Natural killer cell (primary cell): Measurements from ENCODE around the gene TWIST2. TPM values are rescaled to one million over a fixed set of nuclear protein-coding genes. Genes with fewer than 3 reads are reported as not detected.

Experiments
- ATAC-seq, 3 donors: fragments of 150-1000 bp in 2 of 3; fragments of 200-7000 bp in 1 of 3; cut with Tn5 transposase; 1 replicate in 1 of 3; 2 replicates in 2 of 3; pipeline ENCODE4 v1.10.0; 2021; ENCODE audit warnings: mild to moderate bottlenecking in 2 of 3, moderate library complexity in 2 of 3
- DNase-seq, 2 donors: peaks; one replicate each; pipeline versions ENCODE4 v3.0.0 to v3.0.0-alpha.2; 2013 to 2021; ENCODE audit warnings: mixed read lengths in 1 of 2
- H3K27ac ChIP-seq: one replicate; pipeline ENCODE4 v1.5.1; 2013; ENCODE audit warnings: mild to moderate bottlenecking, low read length
- H3K27me3 ChIP-seq: one replicate; pipeline ENCODE4 v1.6.1; 2013; ENCODE audit warnings: low read length; ENCODE audit not compliant: control insufficient read depth, insufficient read depth
- H3K36me3 ChIP-seq: one replicate; pipeline ENCODE4 v1.6.1; 2013; ENCODE audit warnings: low read length; ENCODE audit not compliant: control insufficient read depth, insufficient read depth
- H3K4me1 ChIP-seq: one replicate; pipeline ENCODE4 v1.6.1; 2013; ENCODE audit warnings: low read length; ENCODE audit not compliant: control insufficient read depth, insufficient read depth
- H3K4me3 ChIP-seq: one replicate; pipeline ENCODE4 v1.5.1; 2013; ENCODE audit warnings: low read length
- H3K9me3 ChIP-seq: one replicate; pipeline ENCODE4 v1.6.1; 2013; ENCODE audit warnings: low read length; ENCODE audit not compliant: control insufficient read depth, insufficient read depth
- H3K27ac Mint-ChIP-seq, 2 donors: one replicate each; pipeline ENCODE4 v1.8.0; 2022; ENCODE audit warnings: mild to moderate bottlenecking in 2 of 2, mixed read lengths in 2 of 2, moderate library complexity in 1 of 2
- H3K27me3 Mint-ChIP-seq, 2 donors: one replicate each; pipeline ENCODE4 v1.8.0; 2022; ENCODE audit warnings: low read depth in 2 of 2, mixed read lengths in 2 of 2
- H3K36me3 Mint-ChIP-seq: one replicate; pipeline ENCODE4 v1.8.0; 2022; ENCODE audit warnings: mixed read lengths
- H3K4me1 Mint-ChIP-seq, 2 donors: one replicate each; pipeline ENCODE4 v1.8.0; 2022; ENCODE audit warnings: mixed read lengths in 2 of 2
- H3K4me3 Mint-ChIP-seq: one replicate; pipeline ENCODE4 v1.8.0; 2022; ENCODE audit warnings: mild to moderate bottlenecking, moderate library complexity, mixed read lengths
- H3K9me3 Mint-ChIP-seq, 2 donors: one replicate each; pipeline ENCODE4 v1.8.0; 2022; ENCODE audit warnings: mixed read lengths in 2 of 2
- WGBS: methylation state at CpG from one replicate; pipeline ENCODE4 v1.1.7; 2013; ENCODE audit warnings: missing lambda C conversion rate; ENCODE audit not compliant: insufficient coverage; 5-methylcytosine and 5-hydroxymethylcytosine counted together
- intact Hi-C: fragments of 100-400 bp; cut with micrococcal nuclease; formaldehyde crosslinking; loops from one replicate; pipeline ENCODE4 v1.14.2; 2022
- total RNA-seq, 4 donors: library from RNA; stranded (reverse); fragments of 120-200 nt in 1 of 4; gene quantifications; one replicate each; pipeline versions ENCODE4 v1.2.3 to v1.2.4, GENCODE V29; 2013 to 2022
- TF ChIP-seq, protein P1 (sequence below): fragments of 200-600 bp; IDR thresholded peaks from one replicate; pipeline ENCODE4 v1.8.0; 2022; ENCODE audit warnings: antibody characterized with exemption

TWIST2 gene
- total RNA-seq, 3 donors from 2014 or later (not counting 1 experiment from before 2014, with no cell fraction given), result not detected

DNA sequence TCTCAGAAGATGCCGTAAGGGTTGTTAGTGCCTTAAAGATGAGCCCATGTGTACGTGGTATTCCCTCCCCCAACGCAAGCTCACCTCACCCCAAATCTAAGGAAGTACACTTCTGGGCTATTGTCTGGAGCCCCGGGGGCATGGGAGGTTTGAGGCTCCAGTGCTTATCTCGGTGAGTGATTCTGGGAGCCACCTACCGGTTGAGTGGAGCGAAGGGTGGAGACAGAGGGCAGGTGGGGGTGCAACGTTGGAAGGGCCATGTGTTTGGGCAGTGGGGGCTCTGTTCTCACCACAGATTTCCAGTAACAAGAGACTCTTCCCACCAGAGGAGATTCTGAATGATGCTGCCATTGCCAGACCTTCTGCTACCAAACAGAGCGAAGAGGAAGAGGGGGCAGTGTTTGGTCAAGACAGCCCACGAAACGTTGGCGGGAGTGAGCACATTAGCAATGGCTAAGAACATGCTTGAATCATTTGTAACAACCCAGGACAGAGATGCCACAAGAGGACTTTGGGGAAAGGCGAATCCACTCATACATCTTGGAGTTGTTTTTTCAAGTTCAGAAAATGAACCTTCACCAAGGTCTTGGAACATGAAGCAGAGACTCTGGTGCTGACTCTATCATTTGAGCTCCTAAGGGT, 38.7 kb downstream of the TWIST2 start:
- Mint-ChIP-seq H3K27me3 (peaks cover 5 to 10% of the 10 kb centered on the region in 2 donors), H3K4me3 (no peak overlapping the region), H3K4me1 (no peaks in the 10 kb centered on the region), H3K9me3 (no peaks in the 10 kb centered on the region), H3K27ac (no peak overlapping the region), H3K36me3 (no peaks in the 10 kb centered on the region)
- TF ChIP-seq, protein P1, sequence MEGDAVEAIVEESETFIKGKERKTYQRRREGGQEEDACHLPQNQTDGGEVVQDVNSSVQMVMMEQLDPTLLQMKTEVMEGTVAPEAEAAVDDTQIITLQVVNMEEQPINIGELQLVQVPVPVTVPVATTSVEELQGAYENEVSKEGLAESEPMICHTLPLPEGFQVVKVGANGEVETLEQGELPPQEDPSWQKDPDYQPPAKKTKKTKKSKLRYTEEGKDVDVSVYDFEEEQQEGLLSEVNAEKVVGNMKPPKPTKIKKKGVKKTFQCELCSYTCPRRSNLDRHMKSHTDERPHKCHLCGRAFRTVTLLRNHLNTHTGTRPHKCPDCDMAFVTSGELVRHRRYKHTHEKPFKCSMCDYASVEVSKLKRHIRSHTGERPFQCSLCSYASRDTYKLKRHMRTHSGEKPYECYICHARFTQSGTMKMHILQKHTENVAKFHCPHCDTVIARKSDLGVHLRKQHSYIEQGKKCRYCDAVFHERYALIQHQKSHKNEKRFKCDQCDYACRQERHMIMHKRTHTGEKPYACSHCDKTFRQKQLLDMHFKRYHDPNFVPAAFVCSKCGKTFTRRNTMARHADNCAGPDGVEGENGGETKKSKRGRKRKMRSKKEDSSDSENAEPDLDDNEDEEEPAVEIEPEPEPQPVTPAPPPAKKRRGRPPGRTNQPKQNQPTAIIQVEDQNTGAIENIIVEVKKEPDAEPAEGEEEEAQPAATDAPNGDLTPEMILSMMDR, result no peak
- 81% methylated on average over 10 of the region's 13 CpGs for WGBS
- Histone ChIP-seq H3K4me1 (no peaks in the 10 kb centered on the region), H3K27ac (no peak overlapping the region), H3K4me3 (no peak overlapping the region), H3K9me3 (no peaks in the 10 kb centered on the region), H3K36me3 (no peaks in the 10 kb centered on the region), H3K27me3 (no peaks in the 10 kb centered on the region)
- intact Hi-C loops, result no loop called here
- ATAC-seq (no peak), DNase-seq (no peak)

DNA sequence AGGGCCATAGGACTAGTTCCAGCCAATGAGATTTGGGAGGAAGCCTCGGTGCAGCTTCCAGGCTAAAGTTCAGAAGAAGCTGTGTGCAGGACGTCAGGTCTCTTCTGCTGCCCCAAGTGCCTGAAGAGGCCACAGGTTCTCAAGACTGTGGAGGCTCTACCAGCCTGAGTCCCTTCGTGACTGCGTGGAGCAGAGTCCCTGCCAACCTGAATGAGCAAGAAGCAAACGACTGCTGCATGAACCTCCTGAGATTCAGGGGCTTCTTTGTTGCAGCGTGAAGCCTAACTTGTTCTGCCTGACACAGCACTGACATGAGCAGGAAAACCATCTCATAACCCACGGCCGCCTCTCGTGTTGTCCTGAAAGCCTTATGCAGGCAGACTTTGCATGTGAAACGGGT, 39.7 kb downstream of the TWIST2 start:
- Mint-ChIP-seq H3K9me3 (no peaks in the 10 kb centered on the region), H3K4me1 (no peaks in the 10 kb centered on the region), H3K4me3 (no peak overlapping the region), H3K36me3 (no peaks in the 10 kb centered on the region), H3K27me3 (peaks cover 5 to 8% of the 10 kb centered on the region in 2 donors), H3K27ac (no peak overlapping the region)
- no peak for DNase-seq
- Histone ChIP-seq H3K4me3 (no peak overlapping the region), H3K9me3 (no peaks in the 10 kb centered on the region), H3K36me3 (no peaks in the 10 kb centered on the region), H3K27ac (no peak overlapping the region), H3K27me3 (no peaks in the 10 kb centered on the region), H3K4me1 (no peaks in the 10 kb centered on the region)
- WGBS, result 86% methylated on average over 10 of the region's 10 CpGs
- intact Hi-C loops, result no loop called here
- ATAC-seq, result no peak
- TF ChIP-seq, protein P1, result no peak

DNA sequence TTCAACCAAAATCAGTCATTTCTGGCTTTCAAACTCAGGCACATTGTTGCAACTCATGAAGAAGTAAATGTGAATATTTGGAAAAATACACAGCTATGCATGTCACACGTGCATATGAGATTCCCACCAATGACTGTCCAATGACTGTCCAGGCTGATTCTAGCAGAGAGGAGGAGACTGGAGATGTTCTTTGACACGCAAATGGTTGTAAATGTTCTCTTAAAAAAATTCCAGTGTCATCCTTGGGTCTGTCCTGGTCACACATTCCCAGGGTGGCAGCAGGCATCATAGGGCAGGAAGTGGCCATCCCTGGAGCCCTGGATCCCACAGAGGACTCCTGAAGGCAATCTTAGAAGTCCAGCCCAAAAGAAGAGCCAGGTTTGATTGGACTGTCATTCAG, 40.9 kb downstream of the TWIST2 start:
- Histone ChIP-seq H3K9me3 (no peaks in the 10 kb centered on the region), H3K27me3 (no peaks in the 10 kb centered on the region), H3K4me3 (no peak overlapping the region), H3K4me1 (no peaks in the 10 kb centered on the region), H3K27ac (no peak overlapping the region), H3K36me3 (no peaks in the 10 kb centered on the region)
- TF ChIP-seq, protein P1, result no peak
- intact Hi-C loops, result no loop called here
- WGBS, result 79% methylated on average over 2 of the region's 2 CpGs
- DNase-seq (no peak), ATAC-seq (no peak)
- Mint-ChIP-seq H3K4me3 (no peak overlapping the region), H3K9me3 (no peaks in the 10 kb centered on the region), H3K27ac (no peak overlapping the region), H3K4me1 (no peaks in the 10 kb centered on the region), H3K27me3 (no peaks in the 10 kb centered on the region), H3K36me3 (no peaks in the 10 kb centered on the region)

DNA sequence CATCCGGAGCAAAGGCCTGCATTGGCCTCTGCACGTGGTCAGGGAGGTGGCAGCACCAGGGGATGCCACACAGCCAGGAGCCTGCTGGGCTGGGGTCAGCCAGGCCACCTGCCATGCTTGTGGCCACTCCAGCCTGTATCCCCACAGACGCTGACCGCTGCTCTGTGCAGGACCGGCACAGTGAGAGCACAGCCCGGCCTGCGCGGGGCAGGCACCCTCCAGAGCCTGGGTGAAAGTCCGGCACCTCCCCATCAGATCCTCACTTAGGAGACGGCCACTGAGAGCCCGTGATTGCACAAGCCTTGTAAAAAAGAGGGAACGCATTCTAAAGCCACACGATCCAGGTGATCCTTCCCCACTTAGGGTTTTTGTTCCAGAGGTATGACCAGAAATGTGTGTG, 42.2 kb downstream of the TWIST2 start:
- H3K36me3 ChIP-seq, result no peaks in the 10 kb centered on the region
- no peaks in the 10 kb centered on the region for H3K4me1 Mint-ChIP-seq
- H3K9me3 Mint-ChIP-seq, result no peaks in the 10 kb centered on the region
- H3K4me3 Mint-ChIP-seq, result no peak overlapping the region
- DNase-seq, result no peak
- no peak overlapping the region for H3K27ac ChIP-seq
- ATAC-seq, result no peak
- TF ChIP-seq, protein P1, result no peak
- 96% methylated on average over 13 of the region's 13 CpGs for WGBS
- no peaks in the 10 kb centered on the region for H3K36me3 Mint-ChIP-seq
- H3K27me3 ChIP-seq, result no peaks in the 10 kb centered on the region
- H3K4me1 ChIP-seq, result no peaks in the 10 kb centered on the region
- no peaks in the 10 kb centered on the region for H3K27me3 Mint-ChIP-seq
- no peaks in the 10 kb centered on the region for H3K9me3 ChIP-seq
- intact Hi-C loops, result no loop called here
- no peak overlapping the region for H3K27ac Mint-ChIP-seq
- H3K4me3 ChIP-seq, result no peak overlapping the region
